Aorta (tissue), 5 donors: ENCODE measurements around the gene APRT. TPM values are rescaled to one million over a fixed set of nuclear protein-coding genes. Genes with fewer than 3 reads are reported as not detected.

Source experiments
- ATAC-seq: fragments of 200-7000 bp; cut with Tn5 transposase; one replicate; pipeline ENCODE4 v1.9.1; 2022; ENCODE audit warnings: moderate library complexity; ENCODE audit not compliant: low FRiP score
- DNase-seq, 2 donors: peaks; one replicate each; pipeline ENCODE4 v3.0.0-alpha.2; 2020
- H3K27ac ChIP-seq, 2 donors: one replicate each; pipeline ENCODE4 v1.5.1; 2013; ENCODE audit warnings: low read length in 2 of 2, mild to moderate bottlenecking in 2 of 2, moderate library complexity in 2 of 2, control low read depth in 1 of 2, inconsistent platforms in 1 of 2, low read depth in 1 of 2
- H3K27me3 ChIP-seq, 2 donors: one replicate each; pipeline ENCODE4 v1.6.1; 2013; ENCODE audit warnings: control low read depth in 1 of 2, low read length in 1 of 2, mild to moderate bottlenecking in 1 of 2, moderate library complexity in 1 of 2; ENCODE audit not compliant: insufficient read depth in 2 of 2, control insufficient read depth in 1 of 2
- H3K36me3 ChIP-seq, 2 donors: one replicate each; pipeline ENCODE4 v1.6.1; 2013; ENCODE audit warnings: control low read depth in 1 of 2, low read length in 1 of 2, mild to moderate bottlenecking in 1 of 2; ENCODE audit not compliant: insufficient read depth in 2 of 2, control insufficient read depth in 1 of 2
- H3K4me1 ChIP-seq, 2 donors: one replicate each; pipeline ENCODE4 v1.6.1; 2013; ENCODE audit warnings: low read length in 2 of 2, control low read depth in 1 of 2, mild to moderate bottlenecking in 1 of 2, moderate library complexity in 1 of 2; ENCODE audit not compliant: insufficient read depth in 2 of 2, control insufficient read depth in 1 of 2
- H3K4me3 ChIP-seq, 2 donors: one replicate each; pipeline ENCODE4 v1.5.1; 2013; ENCODE audit warnings: low read length in 2 of 2, control low read depth in 1 of 2, mild to moderate bottlenecking in 1 of 2
- H3K9me3 ChIP-seq: one replicate; pipeline ENCODE4 v1.6.1; 2013; ENCODE audit warnings: mild to moderate bottlenecking, low read length; ENCODE audit not compliant: control insufficient read depth
- WGBS, 2 donors: extraction: QIAGEN DNeasy Blood & Tissue Kit; methylation state at CpG; one replicate each; pipeline ENCODE4 v1.1.7; 2013; 5-methylcytosine and 5-hydroxymethylcytosine counted together
- intact Hi-C, 2 donors: fragments of 100-400 bp; cut with DNase I; formaldehyde crosslinking; loops; one replicate each; pipeline versions ENCODE4 v1.14.2 to v1.15.0; 2022
- polyA plus RNA-seq, 2 donors: library from polyadenylated mRNA; stranded (reverse); fragments of 200-250 nt; gene quantifications; one replicate each; pipeline ENCODE4 v1.2.3, GENCODE V29; 2013
- total RNA-seq, 2 donors: library from RNA; stranded (reverse); fragmentation: NEBNext Ultra II Directional; extraction: Animal tissue kit (Norgen Biotek cat#: 25700); gene quantifications; one replicate each; pipeline ENCODE4 v1.2.1, GENCODE V29; 2021
- donor health status: healthy with polysubstance abuse.
- donor health status: Bipolar disorder and iron deficiency.
- donor health status: DM: no; HTN: no; CAD: no.
- donor health status: DM: no; HTN: no; CAD: no.
- donor health status: DM: yes; HTN: yes; CAD: no.

APRT gene
- total and polyA plus RNA-seq, 4 donors: 60.2 to 116 (median 74.9) TPM

- H3K4me3 ChIP-seq: no peak overlapping the region
- no peaks in the 10 kb centered on the region for H3K4me1 ChIP-seq
- no peaks in the 10 kb centered on the region for H3K27me3 ChIP-seq
- no peak for DNase-seq
- ATAC-seq: no peak
- H3K27ac ChIP-seq: no peak overlapping the region
- no peaks in the 10 kb centered on the region for H3K9me3 ChIP-seq
- H3K36me3 ChIP-seq: peaks cover 0 to 1% of the 10 kb centered on the region in 2 donors
- intact Hi-C loops: no loop called here
- 88 to 90% methylated on average over 21 to 22 of the region's 22 CpGs for WGBS, 2 donors
These were observed 9.6 kb upstream of the APRT start for GRCh38 chr16:88821168-88821850.

- WGBS, 2 donors: 87% methylated on average over 20 of the region's 20 CpGs
- Histone ChIP-seq H3K4me3 (no peak overlapping the region), H3K27me3 (no peaks in the 10 kb centered on the region), H3K9me3 (no peaks in the 10 kb centered on the region), H3K27ac (no peak overlapping the region), H3K36me3 (no peaks in the 10 kb centered on the region), H3K4me1 (no peaks in the 10 kb centered on the region)
- DNase-seq (no peak), ATAC-seq (no peak)
- intact Hi-C loops: no loop called here
These were observed 8.8 kb upstream of the APRT start for GRCh38 chr16:88820385-88821025.

- no peak overlapping the region for H3K4me3 ChIP-seq
- WGBS, 2 donors: 87 to 88% methylated on average over 16 of the region's 16 CpGs
- intact Hi-C loops: no loop called here
- ATAC-seq: no peak
- H3K27me3 ChIP-seq: no peaks in the 10 kb centered on the region
- H3K36me3 ChIP-seq: no peaks in the 10 kb centered on the region
- no peak for DNase-seq
- no peaks in the 10 kb centered on the region for H3K9me3 ChIP-seq
- no peak overlapping the region for H3K27ac ChIP-seq
- H3K4me1 ChIP-seq: no peaks in the 10 kb centered on the region
These were observed 7.4 kb upstream of the APRT start for GRCh38 chr16:88819126-88819525.

- H3K27me3 ChIP-seq: no peaks in the 10 kb centered on the region
- intact Hi-C loops: no loop called here
These were observed 6.8 kb upstream of the APRT start for GRCh38 chr16:88818575-88818874.

GRCh38 chr16:88817785-88818574 lies 6.3 kb upstream of the APRT start:
- H3K9me3 ChIP-seq: no peaks in the 10 kb centered on the region
- DNase-seq (no peak), ATAC-seq (no peak)
- H3K36me3 ChIP-seq: no peaks in the 10 kb centered on the region
- intact Hi-C loops: no loop called here
- H3K4me3 ChIP-seq: no peak overlapping the region
- no peaks in the 10 kb centered on the region for H3K4me1 ChIP-seq
- no peaks in the 10 kb centered on the region for H3K27me3 ChIP-seq
- 86 to 87% methylated on average over 40 of the region's 40 CpGs for WGBS, 2 donors
- H3K27ac ChIP-seq: no peak overlapping the region

More at GRCh38 chr16:88818575-88818874, 6.8 kb upstream of the APRT start:
- H3K4me3 ChIP-seq: no peak overlapping the region
- no peak overlapping the region for H3K27ac ChIP-seq
- no peaks in the 10 kb centered on the region for H3K36me3 ChIP-seq
- DNase-seq (no peak), ATAC-seq (no peak)
- WGBS, 2 donors: 78 to 87% methylated on average over 18 of the region's 18 CpGs
- H3K4me1 ChIP-seq: no peaks in the 10 kb centered on the region
- H3K9me3 ChIP-seq: no peaks in the 10 kb centered on the region

- no peak overlapping the region for H3K27ac ChIP-seq
- DNase-seq (no peak), ATAC-seq (no peak)
- H3K27me3 ChIP-seq: no peaks in the 10 kb centered on the region
- intact Hi-C loops: no loop called here
- no peaks in the 10 kb centered on the region for H3K36me3 ChIP-seq
- H3K9me3 ChIP-seq: no peaks in the 10 kb centered on the region
- WGBS, 2 donors: 89 to 91% methylated on average over 39 to 41 of the region's 41 CpGs
- H3K4me3 ChIP-seq: no peak overlapping the region
- H3K4me1 ChIP-seq: no peaks in the 10 kb centered on the region
These were observed 5.2 kb upstream of the APRT start for GRCh38 chr16:88816736-88817535.

GRCh38 chr16:88815901-88816589 lies 4.3 kb upstream of the APRT start:
- intact Hi-C loops: no loop called here
- H3K27ac ChIP-seq: no peak overlapping the region
- H3K4me3 ChIP-seq: no peak overlapping the region
- H3K4me1 ChIP-seq: no peaks in the 10 kb centered on the region
- DNase-seq: no peak
- no peaks in the 10 kb centered on the region for H3K36me3 ChIP-seq
- H3K9me3 ChIP-seq: no peaks in the 10 kb centered on the region
- WGBS, 2 donors: 53 to 62% methylated on average over 19 of the region's 19 CpGs
- ATAC-seq: no peak
- no peaks in the 10 kb centered on the region for H3K27me3 ChIP-seq

GRCh38 chr16:88815227-88815626 lies 3.5 kb upstream of the APRT start:
- intact Hi-C loops: no loop called here
- Histone ChIP-seq H3K4me1 (no peaks in the 10 kb centered on the region), H3K27me3 (no peaks in the 10 kb centered on the region), H3K4me3 (no peak overlapping the region), H3K9me3 (no peaks in the 10 kb centered on the region), H3K36me3 (no peaks in the 10 kb centered on the region), H3K27ac (no peak overlapping the region)
- WGBS, 2 donors: 82 to 88% methylated on average over 10 of the region's 10 CpGs
- ATAC-seq (no peak), DNase-seq (no peak)
